Activated naive CD8-positive, alpha-beta T cell treated with anti-CD3 and anti-CD28 coated beads, Interleukin-2, amount 10 ng/mL, durations not matched to agents 7 days and 5 days (primary cell): ENCODE measurements around the gene AKAP12. TPM values are rescaled to one million over a fixed set of nuclear protein-coding genes. Genes with fewer than 3 reads are reported as not detected.

Experiments used
- ATAC-seq: fragments of 150-1000 bp; cut with Tn5 transposase; one replicate; pipeline ENCODE4 v1.10.0; 2021; ENCODE audit warnings: low read depth, moderate library complexity
- POLR2A ChIA-PET: fragments of 350-600 bp; sonication (Branson Sonifier 250); formaldehyde crosslinking; loops from one replicate; lab custom pipeline; 2021; ENCODE audit warnings: antibody characterized with exemption; lab: Charles Lee
- DNase-seq: peaks from one replicate; pipeline ENCODE4 v3.0.0; 2021
- H3K27ac Mint-ChIP-seq: one replicate; pipeline ENCODE4 v1.8.0; 2022; ENCODE audit warnings: mild to moderate bottlenecking, mixed read lengths
- H3K27me3 Mint-ChIP-seq: one replicate; pipeline ENCODE4 v1.8.0; 2022; ENCODE audit warnings: mild to moderate bottlenecking, moderate library complexity, mixed read lengths
- H3K36me3 Mint-ChIP-seq: one replicate; pipeline ENCODE4 v1.8.0; 2021; ENCODE audit warnings: mild to moderate bottlenecking, mixed read lengths
- H3K4me1 Mint-ChIP-seq: one replicate; pipeline ENCODE4 v1.8.0; 2021; ENCODE audit warnings: mixed read lengths
- H3K4me3 Mint-ChIP-seq: one replicate; pipeline ENCODE4 v1.8.0; 2022; ENCODE audit warnings: mild to moderate bottlenecking, moderate library complexity, mixed read lengths
- H3K9me3 Mint-ChIP-seq: one replicate; pipeline ENCODE4 v1.8.0; 2021; ENCODE audit warnings: mixed read lengths
- total RNA-seq, 2 experiments: library from RNA; stranded (reverse); gene quantifications; one replicate each; pipeline ENCODE4 v1.2.3, GENCODE V29; 2021

The AKAP12 gene
- total RNA-seq, 2 experiments from 2014 or later, result 0.06 to 0.11 TPM

- ATAC-seq, result no peak
- no peak overlapping the region for H3K27ac Mint-ChIP-seq
- H3K36me3 Mint-ChIP-seq, result peaks cover 2% of the 10 kb centered on the region
- DNase-seq, result no peak
- peaks cover 3% of the 10 kb centered on the region for H3K27me3 Mint-ChIP-seq
- H3K4me1 Mint-ChIP-seq, result no peaks in the 10 kb centered on the region
- POLR2A ChIA-PET, result no interaction called here
- no peak overlapping the region for H3K4me3 Mint-ChIP-seq
- peaks cover 3% of the 10 kb centered on the region for H3K9me3 Mint-ChIP-seq
These were observed 78.2 kb downstream of the AKAP12 start for GRCh38 chr6:151317995-151318365.

DNA sequence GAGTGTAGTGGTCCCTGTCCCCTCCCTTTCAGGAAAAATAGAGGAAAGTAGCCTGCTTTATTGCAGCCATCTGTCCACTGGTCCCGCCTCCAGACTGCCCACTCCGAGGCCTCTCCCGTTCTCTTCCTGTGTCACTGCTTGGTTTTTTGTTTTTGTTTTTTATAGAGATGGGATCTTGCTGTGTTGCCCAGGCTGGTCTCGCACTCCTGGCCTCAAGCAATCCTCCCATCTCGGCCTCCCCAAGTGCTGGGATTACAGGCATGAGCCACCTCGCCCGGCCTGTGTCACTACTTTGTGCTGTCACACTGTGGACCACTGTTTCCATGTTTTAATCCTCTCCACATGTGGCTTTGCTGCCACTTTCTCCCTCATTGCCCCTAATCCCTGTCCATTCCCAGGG is 80.4 kb downstream of the AKAP12 start:
- Mint-ChIP-seq H3K4me1 (peaks cover 7% of the 10 kb centered on the region), H3K27ac (no peak overlapping the region), H3K4me3 (no peak overlapping the region), H3K36me3 (peaks cover 2% of the 10 kb centered on the region), H3K9me3 (peaks cover 3% of the 10 kb centered on the region), H3K27me3 (peaks cover 23% of the 10 kb centered on the region)
- no peak for ATAC-seq
- POLR2A ChIA-PET, result no interaction called here
- no peak for DNase-seq

GRCh38 chr6:151321438-151321837 is 81.7 kb downstream of the AKAP12 start:
- ATAC-seq (no peak), DNase-seq (no peak)
- POLR2A ChIA-PET, result interaction anchor here (0.5 kb wide), 1 partner anchor 865 kb away, joined by 5 read pairs; no protein-coding TSS in a partner anchor
- H3K36me3 Mint-ChIP-seq, result no peaks in the 10 kb centered on the region
- peaks cover 15% of the 10 kb centered on the region for H3K4me1 Mint-ChIP-seq
- H3K27ac Mint-ChIP-seq, result no peak overlapping the region
- no peaks in the 10 kb centered on the region for H3K9me3 Mint-ChIP-seq
- no peak overlapping the region for H3K4me3 Mint-ChIP-seq
- H3K27me3 Mint-ChIP-seq, result peaks cover 34% of the 10 kb centered on the region

DNA sequence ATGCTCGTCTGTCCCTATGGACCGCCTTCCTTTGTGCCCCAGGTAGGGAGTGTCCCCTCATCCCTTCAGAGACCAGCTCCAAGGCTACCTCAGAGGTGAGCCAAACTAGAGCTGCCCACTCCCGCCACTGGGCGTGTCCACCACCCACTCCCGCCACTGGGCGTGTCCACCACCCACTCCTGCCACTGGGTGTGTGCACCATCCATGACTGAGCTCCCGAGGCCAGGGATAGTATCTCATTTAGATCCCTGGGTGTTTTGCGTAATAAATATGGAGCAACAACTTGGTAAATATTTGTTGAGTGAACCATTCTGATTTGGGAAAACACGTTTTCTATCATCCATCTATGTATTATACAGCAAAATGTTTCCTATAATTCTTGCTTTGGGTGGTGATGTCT is 82.8 kb downstream of the AKAP12 start:
- Mint-ChIP-seq H3K4me1 (peaks cover 15% of the 10 kb centered on the region), H3K27me3 (peaks cover 46% of the 10 kb centered on the region), H3K36me3 (no peaks in the 10 kb centered on the region), H3K4me3 (no peak overlapping the region), H3K9me3 (no peaks in the 10 kb centered on the region), H3K27ac (no peak overlapping the region)
- POLR2A ChIA-PET, result no interaction called here
- no peak for DNase-seq
- no peak for ATAC-seq

GRCh38 chr6:151323791-151324487 is 84.2 kb downstream of the AKAP12 start:
- Mint-ChIP-seq H3K36me3 (no peaks in the 10 kb centered on the region), H3K4me3 (peak overlapping the region; percentile 1), H3K27me3 (peaks cover 48% of the 10 kb centered on the region), H3K27ac (no peak overlapping the region), H3K4me1 (peaks cover 15% of the 10 kb centered on the region), H3K9me3 (no peaks in the 10 kb centered on the region)
- ATAC-seq (peak; percentile 67), DNase-seq (peak; percentile 79)
- POLR2A ChIA-PET, result interaction anchor here (0.9 to 1.1 kb wide), 2 partner anchors 66 to 309 kb away, joined by 3 read pairs; no protein-coding TSS in a partner anchor

- peak overlapping the region; percentile 1 for H3K4me3 Mint-ChIP-seq
- H3K27ac Mint-ChIP-seq, result no peak overlapping the region
- H3K27me3 Mint-ChIP-seq, result peaks cover 50% of the 10 kb centered on the region
These were observed 84.7 kb downstream of the AKAP12 start for GRCh38 chr6:151324488-151324825.

DNA sequence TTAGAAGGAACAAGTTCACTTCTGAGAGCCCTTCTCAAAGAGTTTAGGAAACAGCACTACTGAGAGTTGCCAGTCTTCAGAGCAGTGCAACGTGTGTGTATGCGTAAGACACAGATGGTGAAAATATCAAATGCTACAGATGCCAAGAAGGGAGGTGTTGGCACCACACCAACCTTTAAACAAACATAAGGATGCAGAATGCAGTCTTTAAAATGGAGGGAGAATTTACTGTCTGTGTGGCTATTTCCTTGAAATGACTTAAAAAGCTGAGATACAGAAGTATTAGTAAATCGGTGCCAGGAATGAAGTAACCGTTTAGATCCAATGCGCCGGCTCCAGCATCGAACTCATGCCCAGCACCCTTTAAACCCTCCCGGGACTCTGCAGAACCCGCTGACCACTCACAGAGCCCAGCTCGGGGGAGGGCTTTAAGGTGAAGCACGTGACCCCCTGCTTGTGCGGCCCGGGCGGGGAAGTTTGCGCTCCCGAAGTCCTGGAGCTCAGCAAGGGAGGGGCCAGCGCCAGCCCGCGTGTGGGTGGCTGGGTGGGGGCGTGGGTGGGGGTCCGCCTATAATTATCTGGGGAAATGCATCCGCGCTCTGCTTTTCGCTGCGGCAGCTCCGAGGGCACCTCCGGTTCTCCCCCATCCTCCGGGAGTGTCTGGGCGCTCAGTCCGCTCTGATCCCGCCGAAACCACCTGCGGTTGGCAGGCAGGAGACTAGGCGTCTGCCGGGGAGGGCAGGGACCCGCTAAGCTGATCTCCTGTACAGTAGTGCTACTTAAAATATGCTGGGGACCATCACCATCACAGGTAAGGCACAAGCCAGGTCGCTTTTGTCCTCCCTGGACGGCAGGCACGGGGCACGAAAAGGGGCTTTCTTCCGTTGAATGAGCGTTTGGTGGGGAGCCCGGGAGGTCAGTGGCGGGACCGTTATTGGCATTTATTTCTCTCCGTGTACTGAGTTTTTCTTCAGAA is 85.6 kb downstream of the AKAP12 start:
- no peaks in the 10 kb centered on the region for H3K36me3 Mint-ChIP-seq
- H3K27me3 Mint-ChIP-seq, result peaks cover 56% of the 10 kb centered on the region
- no peak overlapping the region for H3K27ac Mint-ChIP-seq

More at GRCh38 chr6:151324488-151324825, 84.7 kb downstream of the AKAP12 start:
- POLR2A ChIA-PET, result interaction anchor here (0.9 to 1.1 kb wide), 3 partner anchors 19 to 310 kb away, joined by 3 read pairs; no protein-coding TSS in a partner anchor
- Mint-ChIP-seq H3K9me3 (no peaks in the 10 kb centered on the region), H3K36me3 (no peaks in the 10 kb centered on the region), H3K4me1 (peaks cover 15% of the 10 kb centered on the region)
- ATAC-seq, result no peak
- DNase-seq, result no peak

DNA sequence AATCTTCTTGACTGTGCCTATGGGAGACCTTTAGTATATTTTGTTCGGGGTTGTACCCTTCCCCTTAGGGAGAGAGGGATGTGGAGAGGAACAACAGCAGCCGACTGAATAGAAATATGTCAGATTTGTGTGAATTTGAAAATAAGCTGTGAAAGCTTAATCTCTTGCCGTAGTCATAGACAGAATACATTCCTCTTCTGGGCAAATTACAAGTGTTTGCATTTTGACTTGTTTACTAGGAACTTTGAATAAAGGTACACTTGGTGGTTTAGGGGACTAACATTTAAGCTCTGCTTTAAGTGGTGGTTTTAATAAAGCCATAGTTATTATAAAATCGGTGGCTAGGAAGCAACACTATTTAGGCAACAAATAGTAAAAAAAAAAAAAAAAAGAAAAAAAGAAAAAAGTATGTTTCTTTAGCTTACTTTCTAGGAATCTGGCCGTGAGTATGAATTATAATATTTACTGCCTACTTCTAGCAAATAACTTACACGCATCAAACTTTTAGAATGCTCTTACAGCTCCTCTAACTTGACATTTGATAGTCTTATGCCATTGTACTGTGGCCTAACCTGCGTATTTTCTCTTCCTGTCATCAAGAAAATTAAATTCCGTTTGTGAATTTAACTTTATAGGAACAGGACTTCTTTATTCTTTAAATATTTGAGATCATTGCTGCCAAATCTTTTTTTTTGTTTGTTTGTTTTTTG is 86.5 kb downstream of the AKAP12 start:
- ATAC-seq (no peak), DNase-seq (no peak)
- POLR2A ChIA-PET, result interaction anchor here (0.5 kb wide), 1 partner anchor 13 kb away, joined by 3 read pairs; no protein-coding TSS in a partner anchor
- no peak overlapping the region for H3K27ac Mint-ChIP-seq
- peaks cover 54% of the 10 kb centered on the region for H3K27me3 Mint-ChIP-seq
- peak overlapping the region; percentile 78 for H3K4me3 Mint-ChIP-seq
- H3K9me3 Mint-ChIP-seq, result no peaks in the 10 kb centered on the region
- H3K36me3 Mint-ChIP-seq, result no peaks in the 10 kb centered on the region
- peaks cover 15% of the 10 kb centered on the region for H3K4me1 Mint-ChIP-seq

More for the DNA sequence above, 85.6 kb downstream of the AKAP12 start:
- Mint-ChIP-seq H3K4me3 (peak overlapping the region; percentile 78), H3K9me3 (no peaks in the 10 kb centered on the region), H3K4me1 (peaks cover 15% of the 10 kb centered on the region)
- ATAC-seq (peak; percentile 54), DNase-seq (peak; percentile 37)
- POLR2A ChIA-PET, result interaction anchor here (1.1 kb wide), 3 partner anchors 20 to 311 kb away, joined by 3 read pairs; no protein-coding TSS in a partner anchor

DNA sequence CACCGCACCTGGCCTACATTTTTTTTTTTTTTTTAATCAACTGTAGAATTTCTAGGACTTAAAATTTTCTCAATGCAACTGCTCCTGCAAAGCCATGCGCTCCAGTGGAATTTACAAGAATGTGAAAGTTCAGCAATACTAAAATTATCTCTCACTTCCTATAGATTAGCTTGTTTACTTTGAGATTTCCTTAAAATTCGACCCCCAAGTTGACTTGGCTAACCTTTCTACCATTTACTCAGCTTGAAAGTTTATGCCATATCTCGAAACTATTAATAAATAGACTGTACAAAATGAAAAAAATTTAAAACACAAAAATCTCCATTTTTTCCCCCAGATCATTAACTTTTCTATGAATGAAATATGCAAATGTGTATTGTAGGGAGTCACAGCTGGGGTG is 87.3 kb downstream of the AKAP12 start:
- no peak overlapping the region for H3K4me3 Mint-ChIP-seq
- no peaks in the 10 kb centered on the region for H3K9me3 Mint-ChIP-seq
- ATAC-seq (no peak), DNase-seq (no peak)
- peaks cover 15% of the 10 kb centered on the region for H3K4me1 Mint-ChIP-seq
- H3K27ac Mint-ChIP-seq, result no peak overlapping the region
- no peaks in the 10 kb centered on the region for H3K36me3 Mint-ChIP-seq
- POLR2A ChIA-PET, result no interaction called here
- H3K27me3 Mint-ChIP-seq, result peaks cover 55% of the 10 kb centered on the region

DNA sequence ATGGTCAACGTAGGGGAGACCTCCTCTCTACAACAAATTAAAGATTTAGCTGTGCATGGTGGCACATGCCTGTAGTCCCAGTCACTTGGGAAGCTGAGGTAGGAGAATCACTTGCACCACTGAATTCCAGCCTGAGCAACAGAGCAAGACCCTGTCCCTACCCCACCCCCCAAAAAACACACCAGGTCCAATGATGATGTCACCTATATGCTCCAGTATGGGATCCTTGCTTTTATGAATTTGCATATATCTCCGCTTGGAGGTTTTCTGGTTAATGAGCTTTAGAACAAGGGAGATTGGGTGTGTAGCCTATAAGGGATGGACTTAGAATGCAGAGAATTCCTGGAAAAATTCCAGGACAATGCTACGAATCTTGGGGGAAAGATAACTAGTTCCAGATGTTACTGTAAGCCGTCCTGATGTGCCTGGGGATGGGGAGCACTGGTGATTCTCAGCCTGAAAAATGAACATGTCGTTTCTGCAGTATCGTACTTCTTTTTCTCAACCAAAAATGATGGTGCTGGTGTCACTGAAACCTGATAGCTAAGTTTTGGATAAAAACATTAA is 90.4 kb downstream of the AKAP12 start:
- Mint-ChIP-seq H3K27me3 (peaks cover 37% of the 10 kb centered on the region), H3K4me3 (no peak overlapping the region), H3K36me3 (no peaks in the 10 kb centered on the region), H3K4me1 (peaks cover 10% of the 10 kb centered on the region), H3K27ac (no peak overlapping the region), H3K9me3 (no peaks in the 10 kb centered on the region)
- no peak for ATAC-seq
- no peak for DNase-seq
- POLR2A ChIA-PET, result no interaction called here

DNA sequence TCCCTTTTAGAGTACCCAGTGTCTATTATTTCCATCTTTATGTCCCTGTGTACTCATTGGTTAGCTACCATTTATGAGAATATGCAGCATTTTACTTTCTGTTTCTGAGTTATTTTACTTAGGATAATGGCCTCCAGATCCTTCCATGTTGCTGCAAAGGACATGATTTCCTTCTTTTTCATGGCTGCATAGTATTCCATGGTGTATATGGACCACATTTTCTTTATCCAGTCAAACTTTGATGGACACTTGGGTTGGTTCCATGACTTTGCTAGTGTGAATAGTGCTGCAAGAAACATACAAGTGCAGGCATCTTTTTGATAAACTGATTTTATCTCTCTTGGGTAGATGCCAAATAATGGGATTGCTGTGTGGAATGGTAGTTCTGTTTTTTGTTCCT is 96.2 kb downstream of the AKAP12 start:
- H3K9me3 Mint-ChIP-seq, result no peaks in the 10 kb centered on the region
- POLR2A ChIA-PET, result interaction anchor here (0.5 kb wide), 1 partner anchor 107 kb away, joined by 3 read pairs; no protein-coding TSS in a partner anchor
- H3K4me1 Mint-ChIP-seq, result peaks cover 3% of the 10 kb centered on the region
- no peak overlapping the region for H3K4me3 Mint-ChIP-seq
- H3K27ac Mint-ChIP-seq, result no peak overlapping the region
- no peak for ATAC-seq
- peaks cover 17% of the 10 kb centered on the region for H3K27me3 Mint-ChIP-seq
- H3K36me3 Mint-ChIP-seq, result no peaks in the 10 kb centered on the region
- no peak for DNase-seq

DNA sequence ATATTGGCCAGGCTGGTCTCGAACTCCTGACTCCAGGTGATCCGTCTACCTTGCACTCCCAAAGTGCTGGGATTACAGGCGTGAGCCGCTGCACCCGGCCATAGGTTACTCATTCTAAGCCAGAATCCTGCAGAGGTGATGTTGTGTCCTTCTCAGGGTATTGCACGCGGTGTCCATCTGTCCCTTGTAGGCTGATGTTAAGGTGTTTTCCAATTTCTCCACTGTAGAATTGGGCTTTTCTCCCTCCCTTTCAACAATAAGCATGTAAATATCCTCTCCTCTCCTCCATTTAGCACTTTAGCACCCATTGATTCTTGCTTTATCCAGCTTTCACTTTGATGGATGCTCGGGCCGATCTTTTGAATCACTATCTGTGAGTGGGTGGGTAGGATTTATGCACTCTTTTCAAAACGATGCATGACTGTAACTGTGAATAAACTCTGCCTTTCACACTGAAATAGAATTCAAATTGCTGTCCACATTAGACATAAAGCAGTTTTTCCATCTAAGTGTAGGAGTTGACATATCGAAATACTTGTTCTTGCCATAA is 99.0 kb downstream of the AKAP12 start:
- DNase-seq, result no peak
- POLR2A ChIA-PET, result no interaction called here
- no peaks in the 10 kb centered on the region for H3K9me3 Mint-ChIP-seq
- no peaks in the 10 kb centered on the region for H3K36me3 Mint-ChIP-seq
- H3K4me3 Mint-ChIP-seq, result no peak overlapping the region
- H3K27ac Mint-ChIP-seq, result no peak overlapping the region
- H3K27me3 Mint-ChIP-seq, result peaks cover 15% of the 10 kb centered on the region
- no peak for ATAC-seq
- peaks cover 3% of the 10 kb centered on the region for H3K4me1 Mint-ChIP-seq
